ENCODE measurements around the gene TNFRSF4. TPM values are rescaled to one million over a fixed set of nuclear protein-coding genes. Genes with fewer than 3 reads are reported as not detected.

TNFRSF4 gene
- total and polyA plus RNA-seq, 8 donors, result 2.0 to 4.5 (median 3.1) TPM

- Histone ChIP-seq H3K27me3 (peaks cover 18 to 76% of the 10 kb centered on the region in 2 donors), H3K27ac (no peak overlapping the region), H3K4me3 (no peak overlapping the region), H3K4me1 (peaks cover 7 to 40% of the 10 kb centered on the region in 2 donors), H3K9me3 (no peaks in the 10 kb centered on the region), H3K36me3 (no peaks in the 10 kb centered on the region)
- DNase-seq (peak in 1 of 4 donors; percentile 53), ATAC-seq (no peak)
- intact Hi-C loops (cut with DNase I), result no loop called here
- TF ChIP-seq, protein P1, sequence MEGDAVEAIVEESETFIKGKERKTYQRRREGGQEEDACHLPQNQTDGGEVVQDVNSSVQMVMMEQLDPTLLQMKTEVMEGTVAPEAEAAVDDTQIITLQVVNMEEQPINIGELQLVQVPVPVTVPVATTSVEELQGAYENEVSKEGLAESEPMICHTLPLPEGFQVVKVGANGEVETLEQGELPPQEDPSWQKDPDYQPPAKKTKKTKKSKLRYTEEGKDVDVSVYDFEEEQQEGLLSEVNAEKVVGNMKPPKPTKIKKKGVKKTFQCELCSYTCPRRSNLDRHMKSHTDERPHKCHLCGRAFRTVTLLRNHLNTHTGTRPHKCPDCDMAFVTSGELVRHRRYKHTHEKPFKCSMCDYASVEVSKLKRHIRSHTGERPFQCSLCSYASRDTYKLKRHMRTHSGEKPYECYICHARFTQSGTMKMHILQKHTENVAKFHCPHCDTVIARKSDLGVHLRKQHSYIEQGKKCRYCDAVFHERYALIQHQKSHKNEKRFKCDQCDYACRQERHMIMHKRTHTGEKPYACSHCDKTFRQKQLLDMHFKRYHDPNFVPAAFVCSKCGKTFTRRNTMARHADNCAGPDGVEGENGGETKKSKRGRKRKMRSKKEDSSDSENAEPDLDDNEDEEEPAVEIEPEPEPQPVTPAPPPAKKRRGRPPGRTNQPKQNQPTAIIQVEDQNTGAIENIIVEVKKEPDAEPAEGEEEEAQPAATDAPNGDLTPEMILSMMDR (IDR thresholded peaks at IDR 0.05), result no peak
These were observed 6.4 kb downstream of the TNFRSF4 start for GRCh38 chr1:1207571-1207892.

DNA sequence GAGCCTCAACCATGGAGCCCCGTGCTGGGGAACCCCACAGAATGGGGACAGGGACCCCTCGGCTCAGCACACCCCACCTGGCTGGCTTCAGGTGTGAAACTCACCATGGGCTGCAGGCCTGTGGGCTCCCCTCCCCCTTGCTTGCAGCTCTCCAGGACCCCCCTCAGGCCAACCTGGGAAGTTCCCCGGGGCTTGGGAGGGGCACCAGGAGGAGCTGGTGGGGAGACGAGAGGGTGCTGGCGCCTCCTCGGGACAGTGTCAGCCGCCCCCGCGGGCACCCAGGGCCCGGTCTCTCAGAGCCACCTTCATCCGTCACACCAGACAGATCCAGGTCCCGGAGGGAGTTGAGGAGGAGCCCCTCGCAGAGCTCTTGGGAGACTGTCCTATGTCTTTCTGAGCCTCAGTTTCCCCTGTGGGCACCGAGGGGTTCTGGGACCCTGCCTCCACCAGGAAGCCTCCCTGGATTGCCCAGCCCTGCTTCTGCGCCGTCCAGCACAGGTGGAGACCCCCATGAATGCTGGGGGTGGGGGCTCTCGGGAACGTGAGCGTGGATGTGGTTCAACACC lies 6.9 kb downstream of the TNFRSF4 start:
- DNase-seq (peak in 1 of 4 donors; percentile 56), ATAC-seq (no peak)
- Histone ChIP-seq H3K4me3 (no peak overlapping the region), H3K27ac (no peak overlapping the region), H3K4me1 (peaks cover 7 to 36% of the 10 kb centered on the region in 2 donors), H3K27me3 (peaks cover 18 to 75% of the 10 kb centered on the region in 2 donors), H3K9me3 (no peaks in the 10 kb centered on the region), H3K36me3 (no peaks in the 10 kb centered on the region)
- TF ChIP-seq, protein P1 (IDR thresholded peaks at IDR 0.05), result no peak
- intact Hi-C loops (cut with DNase I), result no loop called here

GRCh38 chr1:1206376-1206965 lies 7.5 kb downstream of the TNFRSF4 start, which contains the start of gene TNFRSF18:
Gene TNFRSF18 (minus strand): TSS chr1:1206592. CDS start chr1:1206571, 21 bp downstream.
- Histone ChIP-seq H3K4me3 (peak within 1 kb of the TSS in 1 of 2 donors; percentile 10), H3K27ac (no peak within 1 kb of the TSS), H3K36me3 (no peaks in the 10 kb centered on the region), H3K27me3 (peaks cover 18 to 73% of the 10 kb centered on the region in 2 donors), H3K4me1 (peaks cover 7 to 34% of the 10 kb centered on the region in 2 donors), H3K9me3 (no peaks in the 10 kb centered on the region)
- intact Hi-C loops (cut with DNase I), result no loop called here
- DNase-seq, result peak in 2 of 4 donors; percentile 37 to 86
- TF ChIP-seq, protein P1 (IDR thresholded peaks at IDR 0.05), result no peak
- ATAC-seq, result peak; percentile 67

DNA sequence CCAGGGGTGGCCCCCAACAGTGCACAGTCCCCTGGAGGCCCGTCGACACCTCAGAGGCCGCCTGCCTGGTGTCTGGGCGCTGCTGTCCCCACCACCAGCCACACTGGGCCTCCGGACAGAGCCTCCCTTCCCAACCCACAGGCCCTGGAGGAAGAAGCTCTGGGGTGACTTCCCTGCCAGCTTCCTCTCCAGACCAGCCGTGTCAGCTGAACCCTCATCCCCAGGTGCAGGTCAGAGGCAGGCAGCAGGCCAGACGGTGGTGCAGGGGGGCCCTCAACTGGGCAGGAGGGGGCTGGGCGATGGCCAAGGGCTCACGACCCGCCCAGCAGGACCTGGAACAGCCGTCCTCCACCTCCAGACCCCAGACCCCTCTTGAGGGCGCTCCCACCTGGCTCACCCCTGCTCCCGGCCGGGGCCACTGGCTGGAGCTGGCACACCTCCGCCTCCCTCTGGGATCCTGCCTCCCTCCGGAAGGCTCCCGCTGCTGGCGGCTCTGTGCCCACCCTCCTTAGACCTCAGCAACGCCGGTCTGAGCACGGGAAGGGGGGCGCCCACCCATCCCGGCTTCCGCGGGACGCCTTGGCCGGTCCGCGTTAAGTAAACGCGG lies 8.1 kb downstream of the TNFRSF4 start:
- intact Hi-C loops (cut with DNase I), result no loop called here
- peaks cover 18 to 79% of the 10 kb centered on the region in 2 donors for H3K27me3 ChIP-seq
- DNase-seq, result peak in 1 of 4 donors; percentile 76
- peaks cover 7 to 40% of the 10 kb centered on the region in 2 donors for H3K4me1 ChIP-seq
- no peaks in the 10 kb centered on the region for H3K9me3 ChIP-seq
- ATAC-seq, result no peak
- H3K4me3 ChIP-seq, result peak overlapping the region in 1 of 2 donors; percentile 10
- no peaks in the 10 kb centered on the region for H3K36me3 ChIP-seq
- no peak overlapping the region for H3K27ac ChIP-seq
- TF ChIP-seq, protein P1 (IDR thresholded peaks at IDR 0.05), result no peak

All from left lung (tissue), 10 donors.